OCI-LY7 (cell line): ENCODE results near the gene SMARCA2.

ENCODE experiments used
- EZH2phosphoT487 ChIP-seq: fragments of 200-600 bp; sonication (generic); IDR thresholded peaks from 2 replicates; pipeline ENCODE4 v1.6.1; 2018; ENCODE audit warnings: low read depth, borderline replicate concordance, mild to moderate bottlenecking, mixed run types, antibody characterized with exemption, low read length, moderate library complexity, mixed read lengths
- TF ChIP-seq, protein P1 (sequence below): fragments of 200-600 bp; sonication (generic); conservative IDR thresholded peaks from 2 replicates; pipeline ENCODE4 v1.5.1; 2014; ENCODE audit warnings: mild to moderate bottlenecking, antibody characterized with exemption, low read length, moderate library complexity, mixed read lengths

DNA sequence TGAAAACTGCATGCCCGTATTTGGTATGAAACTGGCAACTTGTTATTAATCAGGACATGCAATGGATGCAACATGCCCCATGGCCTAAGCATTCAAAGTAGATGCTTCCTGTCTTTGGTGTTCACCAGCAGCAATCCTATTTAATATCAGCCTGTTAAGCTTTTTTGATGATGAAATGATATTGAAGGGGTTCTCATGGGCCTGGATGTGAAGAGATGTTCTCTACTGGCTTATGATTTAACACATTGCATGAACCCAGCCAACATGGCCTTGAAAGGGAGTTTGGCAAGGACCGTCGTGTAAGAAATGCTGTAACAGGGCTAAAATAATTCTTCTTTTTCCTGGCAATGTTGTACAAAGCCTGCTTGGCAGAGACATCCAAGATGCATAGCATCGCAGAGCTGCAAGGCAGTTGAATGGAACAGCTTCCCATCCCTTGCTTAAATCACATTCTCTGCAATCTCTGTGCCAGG is 111.2 kb downstream of the SMARCA2 start:
- TF ChIP-seq, protein P1, sequence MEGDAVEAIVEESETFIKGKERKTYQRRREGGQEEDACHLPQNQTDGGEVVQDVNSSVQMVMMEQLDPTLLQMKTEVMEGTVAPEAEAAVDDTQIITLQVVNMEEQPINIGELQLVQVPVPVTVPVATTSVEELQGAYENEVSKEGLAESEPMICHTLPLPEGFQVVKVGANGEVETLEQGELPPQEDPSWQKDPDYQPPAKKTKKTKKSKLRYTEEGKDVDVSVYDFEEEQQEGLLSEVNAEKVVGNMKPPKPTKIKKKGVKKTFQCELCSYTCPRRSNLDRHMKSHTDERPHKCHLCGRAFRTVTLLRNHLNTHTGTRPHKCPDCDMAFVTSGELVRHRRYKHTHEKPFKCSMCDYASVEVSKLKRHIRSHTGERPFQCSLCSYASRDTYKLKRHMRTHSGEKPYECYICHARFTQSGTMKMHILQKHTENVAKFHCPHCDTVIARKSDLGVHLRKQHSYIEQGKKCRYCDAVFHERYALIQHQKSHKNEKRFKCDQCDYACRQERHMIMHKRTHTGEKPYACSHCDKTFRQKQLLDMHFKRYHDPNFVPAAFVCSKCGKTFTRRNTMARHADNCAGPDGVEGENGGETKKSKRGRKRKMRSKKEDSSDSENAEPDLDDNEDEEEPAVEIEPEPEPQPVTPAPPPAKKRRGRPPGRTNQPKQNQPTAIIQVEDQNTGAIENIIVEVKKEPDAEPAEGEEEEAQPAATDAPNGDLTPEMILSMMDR: no peak
- no peak for TF ChIP-seq EZH2phosphoT487
